ENCODE results near the gene WDR6. TPM values are rescaled to one million over a fixed set of nuclear protein-coding genes. Genes with fewer than 3 reads are reported as not detected.

WDR6 gene
- total RNA-seq, 1 experiment from 2014 or later: 88.5 TPM

- DNase-seq (ENCODE audit: low spot score): no peak
- H3K27ac ChIP-seq (ENCODE audit: low read depth, low read length, poor library complexity, severe bottlenecking): no peak overlapping the region
- TF ChIP-seq CTCF (conservative IDR thresholded peaks at IDR 0.05; ENCODE audit: low read depth, low read length): no peak
- no peak for TF ChIP-seq EZH2 (IDR thresholded peaks at IDR 0.05; ENCODE audit: borderline replicate concordance, low read depth, low read length, poor library complexity, severe bottlenecking)
- ChIA-PET CTCF (no interaction called here), POLR2A (ENCODE audit: low non-redundant PET) (no interaction called here)
- H3K36me3 ChIP-seq (ENCODE audit: insufficient read depth, low read length, poor library complexity, severe bottlenecking): peaks cover 26% of the 10 kb centered on the region
- no TSS peak for BruUV-seq (replicated peaks)
- intact Hi-C loops (cut with micrococcal nuclease; ENCODE audit: unreplicated experiment): no loop called here
- no peak overlapping the region for H3K4me3 ChIP-seq (ENCODE audit: low read depth, low read length, poor library complexity, severe bottlenecking)
- peaks cover 6% of the 10 kb centered on the region for H3K4me1 ChIP-seq (ENCODE audit: insufficient read depth, low read length, poor library complexity, severe bottlenecking)
- H3K9me3 ChIP-seq (ENCODE audit: low read depth, low read length, poor library complexity, severe bottlenecking): no peaks in the 10 kb centered on the region
- H3K27me3 ChIP-seq (replicated peaks; ENCODE audit: insufficient read depth, low read depth, low read length, poor library complexity): no peaks in the 10 kb centered on the region
These were observed 19.3 kb downstream of the WDR6 start for GRCh38 chr3:49026536-49026935.

- no peak for DNase-seq (ENCODE audit: low spot score)
- BruUV-seq (replicated peaks): no TSS peak
- ChIA-PET POLR2A (ENCODE audit: low non-redundant PET) (no interaction called here), CTCF (no interaction called here)
- peak overlapping the region; percentile 66 for H3K4me3 ChIP-seq (ENCODE audit: low read depth, low read length, poor library complexity, severe bottlenecking)
- H3K36me3 ChIP-seq (ENCODE audit: insufficient read depth, low read length, poor library complexity, severe bottlenecking): peaks cover 35% of the 10 kb centered on the region
- intact Hi-C loops (cut with micrococcal nuclease; ENCODE audit: unreplicated experiment): no loop called here
- TF ChIP-seq EZH2 (IDR thresholded peaks at IDR 0.05; ENCODE audit: borderline replicate concordance, low read depth, low read length, poor library complexity, severe bottlenecking) (no peak), CTCF (conservative IDR thresholded peaks at IDR 0.05; ENCODE audit: low read depth, low read length) (no peak)
- H3K27me3 ChIP-seq (replicated peaks; ENCODE audit: insufficient read depth, low read depth, low read length, poor library complexity): no peaks in the 10 kb centered on the region
- peaks cover 6% of the 10 kb centered on the region for H3K4me1 ChIP-seq (ENCODE audit: insufficient read depth, low read length, poor library complexity, severe bottlenecking)
- H3K27ac ChIP-seq (ENCODE audit: low read depth, low read length, poor library complexity, severe bottlenecking): no peak overlapping the region
- H3K9me3 ChIP-seq (ENCODE audit: low read depth, low read length, poor library complexity, severe bottlenecking): no peaks in the 10 kb centered on the region
These were observed 20.4 kb downstream of the WDR6 start for GRCh38 chr3:49027634-49028033.

- Histone ChIP-seq H3K27ac (ENCODE audit: low read depth, low read length, poor library complexity, severe bottlenecking) (peak overlapping the region; percentile 88), H3K36me3 (ENCODE audit: insufficient read depth, low read length, poor library complexity, severe bottlenecking) (peaks cover 38% of the 10 kb centered on the region), H3K4me3 (ENCODE audit: low read depth, low read length, poor library complexity, severe bottlenecking) (peak overlapping the region; percentile 66), H3K9me3 (ENCODE audit: low read depth, low read length, poor library complexity, severe bottlenecking) (no peaks in the 10 kb centered on the region), H3K4me1 (ENCODE audit: insufficient read depth, low read length, poor library complexity, severe bottlenecking) (peaks cover 6% of the 10 kb centered on the region), H3K27me3 (replicated peaks; ENCODE audit: insufficient read depth, low read depth, low read length, poor library complexity) (no peaks in the 10 kb centered on the region)
- intact Hi-C loops (cut with micrococcal nuclease; ENCODE audit: unreplicated experiment): no loop called here
- no peak for DNase-seq (ENCODE audit: low spot score)
- no TSS peak for BruUV-seq (replicated peaks)
- CTCF ChIA-PET: no interaction called here
- TF ChIP-seq EZH2 (IDR thresholded peaks at IDR 0.05; ENCODE audit: borderline replicate concordance, low read depth, low read length, poor library complexity, severe bottlenecking) (no peak), CTCF (conservative IDR thresholded peaks at IDR 0.05; ENCODE audit: low read depth, low read length) (no peak)
- POLR2A ChIA-PET (ENCODE audit: low non-redundant PET): interaction anchor here (0.5 kb wide), 1 partner anchor 264 kb away, joined by 3 read pairs; no protein-coding TSS in a partner anchor
These were observed 21.1 kb downstream of the WDR6 start for GRCh38 chr3:49028298-49028672.

Measured in A673 (cell line).